LNCaP clone FGC (cell line): ENCODE measurements around the gene TOP2A.

Source experiments
- DNase-seq: peaks from one replicate; pipeline ENCODE4 v3.0.0-alpha.2; 2011; ENCODE audit warnings: low read depth
- H3K4me3 ChIP-seq: 2 replicates; pipeline ENCODE4 v1.5.1; 2011; ENCODE audit warnings: mild to moderate bottlenecking, low read depth, low read length, control low read depth
- TF ChIP-seq, protein P1 (sequence below): IDR thresholded peaks from 2 replicates; pipeline ENCODE4 v1.5.1; 2012; ENCODE audit warnings: mild to moderate bottlenecking; ENCODE audit not compliant: control insufficient read depth, insufficient read depth; ENCODE audit errors: extremely low read depth

TOP2A gene

DNA sequence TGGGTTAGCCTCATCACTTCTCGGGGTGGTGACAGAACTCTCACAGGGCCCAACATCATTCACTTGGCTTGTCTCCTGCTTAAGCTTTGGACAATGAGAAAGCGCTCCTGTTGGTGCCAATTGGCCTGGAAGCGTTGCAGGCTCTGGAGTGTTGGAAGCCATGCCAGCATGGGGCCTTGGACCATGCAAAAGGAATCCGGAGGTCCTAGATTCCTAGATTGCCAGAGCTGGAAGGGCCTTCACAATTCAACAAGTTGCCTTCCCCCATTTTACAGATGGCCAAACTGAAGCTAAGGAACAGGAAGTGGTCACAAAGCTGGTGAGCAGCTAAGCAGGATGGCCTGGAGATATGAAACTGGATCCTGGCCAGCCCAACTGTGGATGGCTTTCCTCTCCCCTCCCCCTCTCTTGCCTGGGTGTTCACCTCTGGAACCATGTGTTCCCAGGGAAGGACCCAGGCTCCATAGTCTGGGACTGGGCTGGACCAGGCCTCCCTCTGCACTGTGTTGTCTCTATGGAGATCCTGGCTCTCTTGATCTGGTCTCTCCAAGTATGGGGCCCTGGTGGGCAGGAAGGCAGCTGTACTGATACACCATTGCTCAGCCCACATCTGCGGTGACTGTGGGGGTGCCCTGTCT is 19.5 kb upstream of the TOP2A start:
- H3K4me3 ChIP-seq, result no peak overlapping the region
- TF ChIP-seq, protein P1, sequence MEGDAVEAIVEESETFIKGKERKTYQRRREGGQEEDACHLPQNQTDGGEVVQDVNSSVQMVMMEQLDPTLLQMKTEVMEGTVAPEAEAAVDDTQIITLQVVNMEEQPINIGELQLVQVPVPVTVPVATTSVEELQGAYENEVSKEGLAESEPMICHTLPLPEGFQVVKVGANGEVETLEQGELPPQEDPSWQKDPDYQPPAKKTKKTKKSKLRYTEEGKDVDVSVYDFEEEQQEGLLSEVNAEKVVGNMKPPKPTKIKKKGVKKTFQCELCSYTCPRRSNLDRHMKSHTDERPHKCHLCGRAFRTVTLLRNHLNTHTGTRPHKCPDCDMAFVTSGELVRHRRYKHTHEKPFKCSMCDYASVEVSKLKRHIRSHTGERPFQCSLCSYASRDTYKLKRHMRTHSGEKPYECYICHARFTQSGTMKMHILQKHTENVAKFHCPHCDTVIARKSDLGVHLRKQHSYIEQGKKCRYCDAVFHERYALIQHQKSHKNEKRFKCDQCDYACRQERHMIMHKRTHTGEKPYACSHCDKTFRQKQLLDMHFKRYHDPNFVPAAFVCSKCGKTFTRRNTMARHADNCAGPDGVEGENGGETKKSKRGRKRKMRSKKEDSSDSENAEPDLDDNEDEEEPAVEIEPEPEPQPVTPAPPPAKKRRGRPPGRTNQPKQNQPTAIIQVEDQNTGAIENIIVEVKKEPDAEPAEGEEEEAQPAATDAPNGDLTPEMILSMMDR, result no peak
- DNase-seq, result no peak

DNA sequence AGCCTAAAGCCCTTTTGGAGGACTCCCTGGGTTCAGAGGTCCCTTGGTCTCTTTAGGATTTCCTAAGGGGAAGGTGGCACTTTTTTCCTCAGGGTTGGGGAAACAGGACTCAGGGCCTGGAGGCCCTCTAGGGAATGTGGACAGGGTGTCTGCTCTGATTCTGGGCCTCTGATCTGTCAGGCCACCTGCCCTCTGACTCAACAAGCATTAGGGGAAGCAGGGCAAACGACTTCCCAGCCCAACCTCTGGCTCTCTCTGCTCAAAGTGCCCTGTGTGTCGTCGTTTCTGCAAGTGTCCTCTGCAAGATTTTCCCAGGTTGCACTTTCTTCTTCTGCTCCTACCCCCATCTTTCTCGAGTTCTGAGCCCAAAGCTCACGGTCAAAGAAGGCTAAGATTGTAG is 18.9 kb upstream of the TOP2A start:
- DNase-seq, result no peak
- no peak overlapping the region for H3K4me3 ChIP-seq
- TF ChIP-seq, protein P1, result no peak

DNA sequence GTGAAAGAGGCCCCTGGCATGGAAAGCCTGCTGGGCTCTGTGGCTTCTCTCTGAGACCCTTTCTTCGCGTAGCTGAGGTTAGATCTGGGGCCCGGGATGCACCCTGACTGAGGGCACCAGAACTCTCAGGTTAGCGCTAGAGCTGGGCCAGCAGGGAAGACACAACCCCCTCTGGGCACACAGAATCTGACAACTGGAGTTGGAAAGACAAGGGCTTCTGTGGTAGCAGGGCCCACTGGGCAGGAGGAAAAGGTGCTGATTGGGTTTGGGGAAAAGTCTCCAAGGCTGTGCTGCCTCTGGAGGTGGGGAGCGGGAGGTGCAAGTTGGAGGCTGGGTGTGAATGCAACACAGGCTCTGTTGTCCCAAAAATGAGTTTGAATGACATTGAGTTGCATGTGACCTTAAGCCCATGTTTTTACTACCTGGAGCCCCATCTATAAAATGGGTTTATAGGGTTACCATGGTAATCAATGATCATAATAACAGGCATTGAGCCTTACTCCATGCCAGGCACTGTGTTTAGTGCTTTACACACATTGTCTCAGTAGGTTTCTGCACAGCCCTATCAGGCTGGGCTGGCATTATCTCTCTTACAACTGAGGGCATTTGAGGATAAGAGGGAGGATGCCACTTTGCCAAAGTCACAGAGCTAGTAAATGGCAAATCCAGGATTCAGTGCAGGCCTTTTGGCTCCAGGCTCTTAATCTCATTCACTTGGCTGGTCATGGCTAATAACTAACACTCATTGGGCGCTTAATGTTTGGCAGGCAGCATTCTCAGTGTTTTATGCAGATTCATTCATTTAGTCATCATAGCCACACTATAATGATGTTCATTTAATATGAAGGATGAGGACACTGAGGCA is 16.1 kb upstream of the TOP2A start:
- no peak overlapping the region for H3K4me3 ChIP-seq
- no peak for DNase-seq
- TF ChIP-seq, protein P1, result peak; percentile 43

DNA sequence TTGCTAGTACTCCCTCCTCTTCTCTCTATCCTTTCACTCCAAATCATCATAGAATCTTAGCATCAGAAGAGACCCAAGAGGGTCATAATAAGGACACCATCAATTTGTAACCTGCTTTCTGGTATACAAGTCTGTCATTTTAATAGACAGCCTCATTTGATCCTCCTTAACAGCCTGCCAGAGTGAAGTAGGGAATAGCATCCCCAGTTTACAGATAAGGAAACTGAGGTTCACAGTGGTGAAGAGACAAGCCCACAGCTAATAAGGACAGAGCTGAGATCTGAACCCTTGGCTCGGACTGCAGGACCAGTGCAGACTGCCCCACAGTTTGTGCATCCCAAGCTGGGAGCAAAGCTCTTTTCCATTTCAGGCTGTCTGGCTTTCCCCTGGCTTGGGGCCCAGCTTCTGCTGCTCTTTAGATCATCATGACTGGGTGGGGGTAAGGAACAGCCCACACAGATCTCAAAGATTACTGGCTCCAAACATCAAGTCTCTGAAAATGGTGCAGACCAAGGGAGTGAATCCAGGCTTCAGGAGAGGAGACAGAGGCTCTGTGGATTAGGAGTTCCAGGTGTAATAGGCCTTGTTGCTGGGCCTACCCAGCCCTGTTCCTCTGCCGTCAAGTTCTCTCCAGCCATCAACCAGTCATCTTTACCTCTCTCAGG is 15.3 kb upstream of the TOP2A start:
- TF ChIP-seq, protein P1, result no peak
- no peak for DNase-seq
- no peak overlapping the region for H3K4me3 ChIP-seq

DNA sequence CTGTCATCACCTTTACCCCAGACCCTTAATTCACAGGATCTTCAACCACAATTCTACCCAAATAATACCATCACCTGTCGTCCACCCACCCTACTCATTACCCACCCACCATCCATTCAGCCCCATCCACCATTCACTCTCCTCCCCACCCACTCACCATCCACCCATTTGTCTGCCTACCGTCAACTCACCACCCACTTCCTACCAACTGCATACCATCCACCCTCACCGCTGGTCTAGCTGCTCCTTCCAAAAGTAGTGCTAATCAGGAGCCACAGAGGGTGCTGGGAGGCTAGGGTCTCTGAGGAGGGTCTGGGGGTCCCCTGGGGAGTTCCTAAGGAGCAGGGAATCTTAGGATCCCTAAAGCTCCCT is 13.5 kb upstream of the TOP2A start:
- DNase-seq, result no peak
- TF ChIP-seq, protein P1, result no peak
- H3K4me3 ChIP-seq, result no peak overlapping the region

DNA sequence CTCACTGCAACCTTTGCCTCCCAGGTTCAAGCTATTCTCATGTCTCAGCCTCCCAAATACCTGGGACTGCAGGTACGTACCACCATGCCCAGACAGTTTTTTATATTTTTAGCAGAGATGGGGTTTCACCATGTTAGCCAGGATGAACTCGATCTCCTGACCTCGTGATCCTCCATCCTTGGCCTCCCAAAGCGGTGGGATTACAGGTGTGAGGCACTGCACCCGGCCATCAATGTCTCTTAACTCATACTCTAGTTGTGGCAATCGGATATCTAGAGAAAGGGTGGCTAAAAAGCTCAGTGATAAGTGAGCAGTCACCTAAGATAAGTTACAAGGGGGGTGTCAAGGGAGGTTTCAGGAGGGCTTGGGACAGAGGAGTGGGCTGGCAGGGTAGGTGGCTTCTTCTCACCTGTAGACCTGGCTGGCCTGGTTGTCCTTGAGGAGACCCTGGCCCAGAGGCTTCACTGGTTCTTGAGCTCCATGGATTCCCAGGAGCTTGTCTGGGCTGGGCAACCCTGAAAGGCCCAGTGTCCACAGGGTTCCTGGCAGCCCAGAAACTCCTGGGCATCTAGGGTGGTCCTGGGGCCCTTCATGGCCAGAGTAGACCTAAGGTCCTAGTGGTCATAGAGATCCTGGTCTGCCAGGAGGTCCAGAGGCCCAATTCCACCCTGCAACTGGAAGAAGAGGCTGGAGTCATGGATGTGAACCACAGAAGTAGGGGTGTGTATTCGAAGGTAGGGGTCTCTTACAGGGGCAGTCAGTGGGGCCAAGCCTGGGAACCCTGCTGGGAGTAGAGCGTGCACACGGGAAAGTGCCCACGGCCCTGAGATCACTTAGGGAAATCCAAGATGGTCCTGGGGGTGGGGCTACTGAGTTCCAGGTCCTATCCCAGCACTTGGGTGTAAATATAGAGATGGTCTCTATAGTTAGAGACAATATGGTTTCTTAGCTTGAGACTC is 12.9 kb upstream of the TOP2A start:
- DNase-seq, result no peak
- H3K4me3 ChIP-seq, result no peak overlapping the region
- TF ChIP-seq, protein P1, result no peak
